ENCODE data around the gene OMP.

DNA sequence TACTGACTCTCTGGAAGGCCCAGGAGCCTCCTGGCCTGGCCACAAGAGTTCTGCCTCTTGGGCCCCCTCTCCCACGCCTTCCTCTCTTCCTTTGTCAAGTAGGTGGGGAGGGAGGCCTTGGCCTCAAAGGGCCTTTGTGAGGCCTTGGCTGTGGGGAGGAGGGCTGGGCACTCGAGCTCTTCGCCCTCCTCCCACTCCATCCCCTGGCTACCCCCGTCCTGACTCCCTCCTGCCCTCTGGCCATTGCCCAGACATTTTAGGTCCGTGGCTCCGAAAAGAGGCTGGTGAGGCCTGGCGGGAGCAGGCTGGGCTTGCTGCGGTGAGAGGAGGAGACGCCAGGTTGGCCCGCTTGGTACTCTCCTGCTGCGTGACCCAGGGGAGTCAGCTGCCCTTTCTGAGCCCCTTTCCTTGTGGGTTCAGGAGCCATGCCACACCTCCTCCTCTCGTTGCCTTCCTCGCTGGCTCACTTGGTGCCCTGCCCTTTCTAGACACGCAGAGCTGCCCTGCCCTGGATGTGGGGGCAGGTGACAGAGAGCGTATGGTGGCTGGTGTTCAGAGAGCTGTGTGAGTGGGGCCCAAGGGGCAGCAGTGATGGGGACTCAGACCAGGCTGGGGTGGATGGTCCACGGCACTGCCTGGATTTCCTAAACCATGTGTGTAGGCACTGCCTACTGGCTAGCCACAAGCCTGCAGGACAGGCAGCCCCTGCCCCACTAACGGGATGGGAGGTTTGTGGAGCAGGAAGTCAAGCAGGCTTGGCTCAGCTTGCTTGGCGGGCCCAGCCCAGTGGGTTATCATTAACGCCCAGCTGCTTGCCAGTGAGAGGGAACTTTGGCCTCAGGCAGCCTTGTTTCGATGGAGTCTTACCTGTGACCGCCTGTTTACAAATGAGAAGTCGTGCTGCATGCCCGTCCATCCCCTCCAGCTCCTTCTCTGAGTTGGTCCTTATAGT lies 15.8 kb upstream of the OMP start:
- TF ChIP-seq, protein P1, sequence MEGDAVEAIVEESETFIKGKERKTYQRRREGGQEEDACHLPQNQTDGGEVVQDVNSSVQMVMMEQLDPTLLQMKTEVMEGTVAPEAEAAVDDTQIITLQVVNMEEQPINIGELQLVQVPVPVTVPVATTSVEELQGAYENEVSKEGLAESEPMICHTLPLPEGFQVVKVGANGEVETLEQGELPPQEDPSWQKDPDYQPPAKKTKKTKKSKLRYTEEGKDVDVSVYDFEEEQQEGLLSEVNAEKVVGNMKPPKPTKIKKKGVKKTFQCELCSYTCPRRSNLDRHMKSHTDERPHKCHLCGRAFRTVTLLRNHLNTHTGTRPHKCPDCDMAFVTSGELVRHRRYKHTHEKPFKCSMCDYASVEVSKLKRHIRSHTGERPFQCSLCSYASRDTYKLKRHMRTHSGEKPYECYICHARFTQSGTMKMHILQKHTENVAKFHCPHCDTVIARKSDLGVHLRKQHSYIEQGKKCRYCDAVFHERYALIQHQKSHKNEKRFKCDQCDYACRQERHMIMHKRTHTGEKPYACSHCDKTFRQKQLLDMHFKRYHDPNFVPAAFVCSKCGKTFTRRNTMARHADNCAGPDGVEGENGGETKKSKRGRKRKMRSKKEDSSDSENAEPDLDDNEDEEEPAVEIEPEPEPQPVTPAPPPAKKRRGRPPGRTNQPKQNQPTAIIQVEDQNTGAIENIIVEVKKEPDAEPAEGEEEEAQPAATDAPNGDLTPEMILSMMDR (conservative IDR thresholded peaks at IDR 0.05; ENCODE audit: low read depth, low read length): no peak
- TF ChIP-seq BHLHE40 (IDR thresholded peaks at IDR 0.05; ENCODE audit: low read depth, low read length) (no peak), POLR2A (IDR thresholded peaks at IDR 0.05; ENCODE audit: low read depth, low read length) (no peak), RFX5 (IDR thresholded peaks at IDR 0.05; ENCODE audit: low read depth, low read length) (no peak), CEBPB (IDR thresholded peaks at IDR 0.05; ENCODE audit: low read depth, low read length) (no peak), MAFK (IDR thresholded peaks at IDR 0.05; ENCODE audit: low read depth, low read length) (no peak), RCOR1 (IDR thresholded peaks at IDR 0.05; ENCODE audit: insufficient replicate concordance, low read length) (no peak), CHD1 (IDR thresholded peaks at IDR 0.05; ENCODE audit: low read depth, low read length) (no peak)

All from IMR-90 (cell line).